Spleen (tissue), 10 donors: ENCODE data around the gene TMEM135. TPM values are rescaled to one million over a fixed set of nuclear protein-coding genes. Genes with fewer than 3 reads are reported as not detected.

Experiments used
- polyA plus RNA-seq, 3 donors: library from polyadenylated mRNA; stranded (reverse); fragments of 200-250 nt; gene quantifications; one replicate each; pipeline ENCODE4 v1.2.1, GENCODE V29; 2013
- total RNA-seq, 7 donors: library from RNA; depleted of rRNA in 3 of 7; stranded (reverse); fragments of >200 nt in 3 of 7; fragmentation: NEBNext Ultra II Directional in 4 of 7; extraction: Animal tissue kit (Norgen Biotek cat#: 25700) in 4 of 7; gene quantifications; one replicate each; pipeline versions ENCODE4 v1.1.0 to v1.2.1, GENCODE V29; 2016 to 2021
- donor health status: healthy with polysubstance abuse.
- donor health status: DM: no; HTN: no; CAD: no; lungs with moderate emphysema.
- donor health status: DM: no; HTN: no; CAD: no.
- donor health status: Bipolar disorder and iron deficiency.
- donor health status: healthy.
- donor health status: DM: no; HTN: no; CAD: no.
- donor health status: DM: yes; HTN: yes; CAD: no.

Gene TMEM135
- total and polyA plus RNA-seq, 10 donors: 3.5 to 31.7 (median 20.7) TPM

Other genes starting within 250 kb of the TMEM135 start
- 10 to 100 TPM in 6 of 7 donors, 1 to 10 TPM in 1; 9.6 to 28.0 (median 16.1) TPM for gene PRSS23, start 237.4 kb upstream of the TMEM135 start, total RNA-seq
- 1 to 10 TPM; 1.5 to 4.8 (median 3.9) TPM for gene PRSS23, start 237.4 kb upstream of the TMEM135 start, polyA plus RNA-seq
- 10 to 100 TPM; 13.2 to 46.7 (median 36.1) TPM for gene FZD4, start 82.5 kb upstream of the TMEM135 start, total RNA-seq
- gene FZD4, start 82.5 kb upstream of the TMEM135 start, polyA plus RNA-seq: 1 to 10 TPM; 3.0 to 9.4 (median 5.0) TPM